Memory B cell (primary cell): Measurements from ENCODE around the gene PROP1.
A peak's percentile ranks its signal among the peaks of the same experiment; 100 is the strongest.
"Not testable (repeated sequence)": the region's sequence is repeated elsewhere in the genome, so short reads cannot be mapped to it uniquely, and the experiment has no call there.

Experiments
- ATAC-seq: fragments of 150-1000 bp; cut with Tn5 transposase; 2 replicates; pipeline ENCODE4 v1.10.0; 2021; ENCODE audit warnings: low read depth, mild to moderate bottlenecking, moderate library complexity
- DNase-seq, 2 donors: peaks; one replicate each; pipeline ENCODE4 v3.0.0; 2022; ENCODE audit warnings: low spot score in 2 of 2
- H3K27ac Mint-ChIP-seq: one replicate; pipeline ENCODE4 v1.8.0; 2022; ENCODE audit warnings: mild to moderate bottlenecking, moderate library complexity, mixed read lengths
- H3K27me3 Mint-ChIP-seq: one replicate; pipeline ENCODE4 v1.8.0; 2022; ENCODE audit warnings: mixed read lengths
- H3K36me3 Mint-ChIP-seq: one replicate; pipeline ENCODE4 v1.8.0; 2022; ENCODE audit warnings: mild to moderate bottlenecking, mixed read lengths
- H3K4me1 Mint-ChIP-seq: one replicate; pipeline ENCODE4 v1.8.0; 2022; ENCODE audit warnings: mixed read lengths
- H3K4me3 Mint-ChIP-seq: one replicate; pipeline ENCODE4 v1.8.0; 2022; ENCODE audit warnings: mild to moderate bottlenecking, moderate library complexity, mixed read lengths
- H3K9me3 Mint-ChIP-seq: one replicate; pipeline ENCODE4 v1.8.0; 2022; ENCODE audit warnings: mixed read lengths

Gene PROP1

GRCh38 chr5:177988989-177989625, 6.9 kb downstream of the PROP1 start:
- Mint-ChIP-seq H3K27ac (no peak overlapping the region), H3K9me3 (no peaks in the 10 kb centered on the region), H3K4me3 (no peak overlapping the region), H3K27me3 (peaks cover 9% of the 10 kb centered on the region), H3K4me1 (no peaks in the 10 kb centered on the region), H3K36me3 (no peaks in the 10 kb centered on the region)
- DNase-seq (no peak), ATAC-seq (no peak)

- H3K4me3 Mint-ChIP-seq, result no peak overlapping the region
- no peak for DNase-seq
- no peak for ATAC-seq
- no peak overlapping the region for H3K27ac Mint-ChIP-seq
- H3K9me3 Mint-ChIP-seq, result no peaks in the 10 kb centered on the region
- H3K27me3 Mint-ChIP-seq, result peaks cover 20% of the 10 kb centered on the region
- H3K36me3 Mint-ChIP-seq, result no peaks in the 10 kb centered on the region
- no peaks in the 10 kb centered on the region for H3K4me1 Mint-ChIP-seq
These were observed 8.7 kb downstream of the PROP1 start for GRCh38 chr5:177987326-177987725.

DNA sequence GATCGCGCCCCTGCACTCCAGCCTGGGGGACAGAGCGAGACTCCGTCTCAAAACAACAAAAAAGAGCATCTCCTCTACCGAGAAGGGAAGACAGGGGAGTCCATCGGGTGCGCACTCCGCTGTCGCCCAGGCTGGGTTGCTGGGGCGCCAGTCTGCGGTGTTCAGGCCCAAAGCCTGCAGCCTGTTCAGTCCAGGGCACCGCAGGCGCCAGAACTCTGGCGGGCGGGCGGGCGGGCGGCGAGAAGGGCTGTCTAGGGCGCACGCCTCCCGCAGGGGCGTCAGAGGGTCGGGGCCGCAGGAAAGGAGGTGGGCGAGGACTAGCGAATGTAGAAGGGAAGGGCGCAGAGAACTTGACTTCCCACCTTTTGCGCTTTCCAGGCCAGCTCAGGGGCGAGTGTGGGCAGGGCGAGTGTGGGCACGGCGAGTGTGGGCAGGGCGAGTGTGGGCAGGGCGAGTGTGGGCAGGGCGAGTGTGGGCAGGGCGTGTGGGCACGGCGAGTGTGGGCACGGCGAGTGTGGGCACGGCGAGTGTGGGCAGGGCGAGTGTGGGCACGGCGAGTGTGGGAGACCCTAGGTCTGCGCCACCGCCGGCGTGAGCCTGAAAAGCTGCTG, 10.5 kb downstream of the PROP1 start:
- no peak for DNase-seq
- Mint-ChIP-seq H3K4me3 (no peak overlapping the region), H3K36me3 (no peaks in the 10 kb centered on the region), H3K27ac (no peak overlapping the region), H3K9me3 (no peaks in the 10 kb centered on the region), H3K4me1 (peaks cover 5% of the 10 kb centered on the region), H3K27me3 (peaks cover 29% of the 10 kb centered on the region)
- no peak for ATAC-seq

DNA sequence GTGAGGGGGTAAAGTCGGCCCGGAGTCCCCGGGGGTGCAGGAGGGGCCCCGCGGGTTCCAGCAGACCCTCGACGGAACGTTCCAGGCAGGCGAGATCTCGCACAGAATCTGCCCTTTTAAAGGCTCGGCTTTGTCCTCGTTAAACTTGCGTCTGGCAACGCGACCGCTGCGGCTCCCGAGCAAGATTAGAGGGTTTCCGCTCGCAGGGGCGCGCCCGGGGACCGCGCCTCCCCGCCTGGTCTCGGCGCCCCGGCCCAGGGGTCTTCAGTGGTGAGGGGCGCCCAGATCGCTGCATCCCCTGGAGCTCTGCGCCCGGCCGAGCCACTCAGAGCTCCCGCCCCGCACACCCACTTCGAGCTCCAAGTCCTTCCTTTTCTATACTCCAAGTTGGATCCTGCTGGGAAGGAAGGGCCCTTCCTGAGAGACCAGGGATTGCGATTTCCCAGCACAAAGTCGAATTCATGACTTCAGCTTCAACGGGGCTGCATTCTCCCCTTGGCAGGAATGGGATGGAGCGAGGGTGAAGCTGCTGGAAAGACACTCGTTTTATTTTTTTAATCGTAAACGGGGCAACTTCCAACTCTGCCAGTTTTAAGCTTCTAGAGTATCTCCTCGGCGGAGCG, 11.3 kb downstream of the PROP1 start:
- Mint-ChIP-seq H3K27me3 (peaks cover 29% of the 10 kb centered on the region), H3K4me3 (no peak overlapping the region), H3K36me3 (no peaks in the 10 kb centered on the region), H3K9me3 (no peaks in the 10 kb centered on the region), H3K4me1 (peaks cover 5% of the 10 kb centered on the region), H3K27ac (no peak overlapping the region)
- DNase-seq, result no peak
- no peak for ATAC-seq

DNA sequence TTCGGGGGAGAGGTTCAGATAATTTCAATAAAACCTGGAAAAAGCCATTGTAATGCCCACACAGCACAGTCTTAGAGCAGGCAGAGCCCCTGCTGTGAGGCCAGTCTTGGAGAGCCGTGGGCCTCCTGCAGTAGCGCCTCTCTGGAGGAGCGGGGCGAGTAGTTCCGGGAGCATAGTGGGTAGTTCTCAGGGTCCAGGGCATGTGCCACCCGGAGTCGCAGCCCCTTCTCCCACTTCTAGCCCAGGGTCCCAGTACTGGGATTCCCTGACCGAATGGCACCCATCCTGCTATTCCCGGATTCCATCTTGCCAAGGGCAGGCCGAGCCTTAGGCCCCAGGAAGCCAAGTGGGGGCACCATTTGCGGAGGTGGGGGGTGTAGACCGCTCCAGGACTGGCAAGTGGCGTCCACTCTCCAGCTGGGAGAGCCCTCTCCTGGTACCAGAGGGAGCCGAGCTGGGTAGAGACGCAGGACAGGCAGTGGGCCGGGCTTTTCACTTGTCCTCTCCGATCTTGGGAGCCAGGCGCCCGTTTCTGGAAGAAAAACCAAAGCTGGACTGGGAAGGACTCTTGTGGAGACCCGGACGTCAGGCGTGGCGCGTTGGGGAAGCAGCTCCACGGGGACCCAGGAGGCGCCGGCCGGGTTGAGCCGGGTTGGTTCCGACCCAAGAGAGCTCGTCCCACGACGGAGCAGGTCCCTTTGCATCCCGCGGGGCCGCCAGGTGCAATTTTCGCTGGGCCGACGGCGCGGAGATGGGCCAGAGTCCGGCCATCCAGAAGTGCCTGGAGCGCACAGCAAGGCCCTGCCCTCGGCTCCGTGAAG, 12.1 kb downstream of the PROP1 start:
- Mint-ChIP-seq H3K27me3 (peaks cover 29% of the 10 kb centered on the region), H3K36me3 (no peaks in the 10 kb centered on the region), H3K4me3 (no peak overlapping the region), H3K9me3 (no peaks in the 10 kb centered on the region), H3K4me1 (peaks cover 5% of the 10 kb centered on the region), H3K27ac (no peak overlapping the region)
- DNase-seq (no peak), ATAC-seq (no peak)

DNA sequence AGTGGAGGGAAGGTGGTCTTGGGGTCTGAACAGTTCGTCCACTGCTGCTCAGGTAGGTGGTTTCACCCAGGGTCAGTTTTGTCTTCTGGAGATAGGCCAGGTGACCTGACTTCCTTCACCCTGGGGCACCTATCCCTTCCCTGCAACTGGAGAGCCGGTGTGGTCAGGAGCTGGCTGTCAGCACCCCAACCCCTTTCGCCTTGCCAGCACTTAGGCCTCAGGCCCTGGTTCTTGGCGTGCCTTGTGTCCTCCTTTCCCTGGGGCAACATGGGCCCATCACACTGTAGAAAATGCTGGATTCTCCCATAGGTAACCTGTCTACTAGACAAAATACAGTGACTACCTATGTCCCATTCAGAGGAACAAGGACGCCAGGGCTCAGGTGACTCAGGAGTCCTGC, 13.1 kb downstream of the PROP1 start:
- Mint-ChIP-seq H3K27ac (no peak overlapping the region), H3K4me1 (peaks cover 5% of the 10 kb centered on the region), H3K9me3 (no peaks in the 10 kb centered on the region), H3K36me3 (no peaks in the 10 kb centered on the region), H3K27me3 (peaks cover 29% of the 10 kb centered on the region), H3K4me3 (no peak overlapping the region)
- ATAC-seq (no peak), DNase-seq (no peak)

GRCh38 chr5:177982072-177982727, 13.8 kb downstream of the PROP1 start:
- Mint-ChIP-seq H3K27me3 (peaks cover 25% of the 10 kb centered on the region), H3K4me3 (no peak overlapping the region), H3K9me3 (no peaks in the 10 kb centered on the region), H3K27ac (no peak overlapping the region), H3K4me1 (peaks cover 5% of the 10 kb centered on the region), H3K36me3 (no peaks in the 10 kb centered on the region)
- ATAC-seq, result peak; percentile 46
- no peak for DNase-seq

DNA sequence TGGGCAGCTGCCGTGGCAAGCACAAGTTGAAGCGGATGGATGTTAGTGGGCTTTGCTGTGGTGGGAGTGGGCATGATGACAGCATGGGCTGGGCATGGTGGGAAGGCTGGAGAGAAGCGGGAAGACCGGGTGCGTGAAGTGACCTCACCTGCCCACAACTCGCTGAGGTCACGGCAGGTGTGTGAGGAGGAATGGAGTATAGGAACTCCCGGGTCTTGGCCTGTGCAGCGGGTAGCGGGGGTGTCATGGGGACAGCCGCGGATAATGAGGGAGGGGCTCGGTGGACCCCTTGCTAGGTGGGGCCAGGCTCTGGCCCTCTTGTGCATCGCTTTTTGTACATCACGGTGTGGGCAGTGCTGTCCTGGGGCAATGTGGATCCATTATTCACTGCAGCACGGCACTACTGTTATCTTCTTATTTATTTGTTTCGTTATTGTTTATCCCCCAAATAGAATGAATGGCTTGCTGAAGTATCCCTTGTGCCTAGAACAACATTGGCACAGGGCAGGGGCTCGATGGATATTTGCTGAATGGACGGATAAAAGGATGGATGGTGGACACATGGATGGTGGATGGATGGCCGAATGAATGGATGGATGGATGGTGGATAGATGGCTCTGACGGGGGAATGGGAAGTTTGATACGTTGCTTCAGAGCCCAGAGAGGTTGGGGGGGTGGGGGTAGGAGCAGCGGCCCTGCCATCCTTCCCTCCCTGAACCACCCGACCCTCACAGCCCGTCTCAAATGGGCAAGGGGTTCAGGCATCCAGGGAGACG, 14.6 kb downstream of the PROP1 start:
- Mint-ChIP-seq H3K27ac (no peak overlapping the region), H3K27me3 (peaks cover 26% of the 10 kb centered on the region), H3K4me3 (no peak overlapping the region)

DNA sequence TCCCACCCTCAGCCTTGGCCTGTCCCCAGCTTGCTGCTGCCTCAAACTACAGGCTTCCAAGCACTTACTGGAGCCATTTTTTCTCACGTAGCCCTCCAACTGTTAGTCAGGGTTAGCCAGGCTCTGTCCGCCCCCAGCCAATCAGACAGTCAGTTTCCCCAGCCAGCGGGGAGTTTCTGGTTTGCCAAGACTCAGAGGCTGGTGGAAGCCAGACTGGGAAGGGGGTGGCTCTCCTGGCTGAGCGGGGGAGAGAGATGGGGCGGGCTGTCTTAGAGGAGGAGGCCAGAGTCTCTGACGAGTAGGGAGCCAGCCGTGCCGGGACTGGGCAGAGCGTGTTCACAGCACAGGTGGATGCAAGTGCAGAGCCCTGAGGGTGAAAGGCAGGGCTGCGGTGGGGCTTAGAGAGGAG, 15.3 kb downstream of the PROP1 start:
- Mint-ChIP-seq H3K27ac (no peak overlapping the region), H3K4me1 (peaks cover 5% of the 10 kb centered on the region), H3K36me3 (no peaks in the 10 kb centered on the region), H3K4me3 (no peak overlapping the region), H3K27me3 (peaks cover 28% of the 10 kb centered on the region), H3K9me3 (no peaks in the 10 kb centered on the region)
- no peak for DNase-seq
- ATAC-seq, result no peak

More for the DNA sequence above, 14.6 kb downstream of the PROP1 start:
- no peaks in the 10 kb centered on the region for H3K36me3 Mint-ChIP-seq
- DNase-seq (no peak), ATAC-seq (no peak)
- H3K9me3 Mint-ChIP-seq, result no peaks in the 10 kb centered on the region
- peaks cover 5% of the 10 kb centered on the region for H3K4me1 Mint-ChIP-seq

DNA sequence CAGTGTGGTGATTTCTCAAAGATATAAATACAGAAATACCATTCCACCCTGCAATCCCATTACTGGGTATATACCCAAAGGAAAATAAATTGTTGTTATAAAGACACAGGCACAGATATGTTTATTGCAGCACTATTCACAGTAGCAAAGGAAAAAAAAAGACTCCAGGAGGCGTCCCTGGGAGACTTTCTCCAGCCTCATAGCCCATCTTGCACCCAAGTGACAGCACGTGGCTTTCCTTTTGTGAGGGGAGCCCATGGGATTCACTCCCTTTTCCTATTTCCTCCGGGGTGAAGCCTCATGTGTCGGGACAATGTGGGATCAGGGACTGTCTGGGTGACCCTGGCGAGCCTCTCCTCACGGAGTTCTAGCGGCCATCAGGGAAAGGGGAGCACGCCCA, 18.4 kb downstream of the PROP1 start:
- H3K36me3 Mint-ChIP-seq, H3K4me3 Mint-ChIP-seq, DNase-seq, ATAC-seq, H3K27ac Mint-ChIP-seq, H3K4me1 Mint-ChIP-seq, H3K9me3 Mint-ChIP-seq: not testable (repeated sequence)
- peaks cover 21% of the 10 kb centered on the region for H3K27me3 Mint-ChIP-seq

GRCh38 chr5:177973066-177973635, 22.9 kb downstream of the PROP1 start:
- peaks cover 5% of the 10 kb centered on the region for H3K9me3 Mint-ChIP-seq

DNA sequence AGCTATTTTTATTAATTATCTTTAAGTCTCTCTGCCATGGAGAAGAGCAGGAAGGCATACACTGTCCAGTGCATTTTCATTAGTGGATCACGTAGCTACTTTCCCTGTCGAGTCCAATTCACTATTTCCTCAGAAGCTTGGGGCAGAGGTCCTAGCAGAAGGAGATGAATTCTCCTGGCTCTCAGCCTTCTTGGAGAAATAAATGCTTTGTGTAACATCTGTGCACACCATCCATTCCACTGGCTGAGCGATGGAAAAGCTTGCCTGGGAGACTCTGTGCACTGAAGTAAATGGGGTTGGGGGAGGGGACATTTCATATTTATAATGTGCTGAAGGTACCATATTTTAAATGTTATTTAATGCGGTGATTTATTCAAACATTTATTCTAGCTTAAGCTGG, 23.4 kb downstream of the PROP1 start:
- DNase-seq, result no peak
- H3K4me3 Mint-ChIP-seq, result no peak overlapping the region
- no peak overlapping the region for H3K27ac Mint-ChIP-seq
- peaks cover 3% of the 10 kb centered on the region for H3K36me3 Mint-ChIP-seq
- H3K9me3 Mint-ChIP-seq, result peaks cover 5% of the 10 kb centered on the region
- no peaks in the 10 kb centered on the region for H3K4me1 Mint-ChIP-seq
- no peak for ATAC-seq
- peaks cover 11% of the 10 kb centered on the region for H3K27me3 Mint-ChIP-seq

More at GRCh38 chr5:177973066-177973635, 22.9 kb downstream of the PROP1 start:
- ATAC-seq (no peak), DNase-seq (no peak)
- H3K36me3 Mint-ChIP-seq, result peaks cover 3% of the 10 kb centered on the region
- peaks cover 11% of the 10 kb centered on the region for H3K27me3 Mint-ChIP-seq
- no peaks in the 10 kb centered on the region for H3K4me1 Mint-ChIP-seq
- no peak overlapping the region for H3K4me3 Mint-ChIP-seq
- no peak overlapping the region for H3K27ac Mint-ChIP-seq

GRCh38 chr5:177972014-177972413, 24.0 kb downstream of the PROP1 start:
- H3K4me3 Mint-ChIP-seq, H3K27ac Mint-ChIP-seq, DNase-seq, H3K36me3 Mint-ChIP-seq, H3K9me3 Mint-ChIP-seq, H3K4me1 Mint-ChIP-seq, ATAC-seq: not testable (repeated sequence)
- H3K27me3 Mint-ChIP-seq, result peaks cover 10% of the 10 kb centered on the region
